NCI-H748 (cell line): ENCODE measurements around the gene CAMTA1.

Source experiments
- DNase-seq: peaks from one replicate; lab custom pipeline; 2025; ENCODE audit not compliant: unreplicated experiment; lab: John Stamatoyannopoulos, UW

The CAMTA1 gene

DNA sequence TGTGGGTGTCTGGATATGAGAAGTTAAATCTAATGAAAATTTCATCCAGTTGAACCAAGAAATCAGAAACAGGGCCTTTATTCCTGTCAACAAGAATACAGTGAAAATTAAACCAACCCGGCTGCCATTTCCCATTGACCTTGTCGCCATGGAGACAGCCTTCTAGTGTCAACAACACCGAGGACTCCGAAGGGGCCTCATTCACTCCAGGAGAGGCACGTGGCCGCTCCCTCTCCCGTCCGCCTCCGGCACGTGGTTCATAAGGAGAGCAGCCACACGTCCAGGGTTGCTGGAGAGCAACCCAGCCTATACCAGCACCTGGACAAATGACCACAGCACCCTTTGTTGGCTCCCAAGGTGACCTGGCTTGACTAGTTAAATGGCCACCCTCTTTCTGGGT lies 865.5 kb downstream of the CAMTA1 start:
- peak; percentile 85 for DNase-seq

GRCh38 chr1:7651203-7651602 lies 865.9 kb downstream of the CAMTA1 start:
- DNase-seq: peak; percentile 56

- DNase-seq: no peak
Observed at GRCh38 chr1:7652061-7652460, 866.8 kb downstream of the CAMTA1 start.

GRCh38 chr1:7652515-7653098 lies 867.4 kb downstream of the CAMTA1 start:
- DNase-seq: no peak

GRCh38 chr1:7654725-7655124 lies 869.5 kb downstream of the CAMTA1 start:
- no peak for DNase-seq

DNA sequence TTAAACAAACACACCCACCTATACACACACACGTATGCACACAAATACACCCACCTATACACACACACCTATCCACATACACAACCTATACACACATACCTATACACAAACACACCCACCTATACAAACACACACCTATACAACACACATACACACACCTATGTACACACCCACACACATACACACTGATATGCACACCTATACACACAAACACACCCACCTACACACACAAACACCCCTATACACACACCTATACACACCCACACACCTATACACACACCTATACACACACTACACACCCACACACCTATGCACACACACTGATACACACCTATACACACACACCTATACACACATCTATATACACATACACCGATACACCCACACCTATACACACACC lies 870.1 kb downstream of the CAMTA1 start:
- no peak for DNase-seq

DNA sequence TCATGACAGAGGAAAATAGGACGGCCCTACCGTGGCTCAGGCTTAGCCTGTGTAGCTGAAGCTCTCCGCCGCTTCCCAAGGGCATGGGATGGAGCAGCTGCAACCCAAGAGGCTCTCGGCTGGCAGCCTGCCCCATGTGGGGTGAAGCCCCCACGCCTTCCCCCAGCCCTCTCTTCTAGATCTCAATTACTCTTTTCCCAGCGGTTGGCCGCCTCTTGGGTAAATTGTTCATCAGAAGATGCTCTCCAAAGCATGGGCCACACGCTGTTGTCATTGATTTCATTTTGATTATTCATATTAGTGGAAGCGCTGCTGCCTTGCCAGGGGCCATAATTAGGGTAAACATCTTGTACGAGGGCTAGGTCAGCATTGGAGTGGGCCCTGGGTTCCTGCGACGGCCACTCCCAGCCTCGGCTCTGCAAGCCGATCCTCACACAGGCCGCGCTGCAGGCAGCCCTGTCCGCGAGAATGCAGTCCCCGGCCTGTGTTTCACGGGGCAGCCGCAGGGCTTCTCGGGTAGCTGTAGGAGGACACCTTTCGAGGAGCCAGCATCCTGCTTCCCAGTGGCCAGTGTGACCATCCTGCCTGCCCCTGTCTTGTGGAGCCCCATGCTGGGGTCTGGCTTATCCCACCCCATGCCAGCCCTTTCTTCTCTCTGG lies 871.4 kb downstream of the CAMTA1 start:
- DNase-seq: peak; percentile 61

GRCh38 chr1:7657287-7658016 lies 872.2 kb downstream of the CAMTA1 start:
- DNase-seq: no peak

DNA sequence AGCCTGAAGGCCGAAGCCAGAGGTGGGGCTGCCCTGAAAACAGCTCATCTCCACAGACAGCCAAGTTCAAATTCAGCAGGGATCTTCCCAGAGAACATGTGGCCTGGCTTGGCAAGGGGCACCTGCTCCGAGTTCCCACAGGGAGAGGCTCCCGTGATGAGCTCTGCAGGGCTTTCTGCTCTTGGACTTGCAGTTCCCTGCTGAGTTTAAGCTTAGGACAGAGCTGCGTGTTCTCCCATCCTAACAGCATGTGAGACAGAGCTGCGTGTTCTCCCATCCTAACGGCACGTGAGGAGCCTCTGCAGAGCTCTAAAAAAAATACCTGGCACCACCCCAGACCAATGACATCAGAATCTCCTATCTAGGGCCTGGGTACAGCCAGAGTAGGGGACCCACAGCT lies 872.8 kb downstream of the CAMTA1 start:
- DNase-seq: no peak

DNA sequence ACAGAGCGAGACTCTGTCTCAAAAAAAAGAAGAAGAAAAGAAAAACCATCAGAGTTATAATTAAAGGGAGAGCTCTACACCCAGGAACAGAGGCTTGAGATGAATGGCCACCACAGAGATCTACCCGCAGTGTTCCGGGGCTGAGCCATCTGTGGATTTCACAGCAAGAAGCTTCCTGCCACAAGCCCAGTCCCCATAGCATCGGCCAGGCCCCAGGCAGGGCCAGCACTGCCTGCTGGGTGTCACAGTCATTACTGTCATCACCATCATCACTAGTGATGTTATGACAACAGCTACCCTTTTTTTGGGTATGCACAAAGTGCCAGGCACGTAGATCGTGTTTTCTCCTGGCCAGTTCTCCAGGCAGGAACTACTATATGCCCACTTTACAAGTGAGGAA lies 874.3 kb downstream of the CAMTA1 start:
- DNase-seq: no peak

GRCh38 chr1:7663451-7664146 lies 878.3 kb downstream of the CAMTA1 start:
- DNase-seq: no peak

- no peak for DNase-seq
Observed at GRCh38 chr1:7664147-7664892, 879.1 kb downstream of the CAMTA1 start.

- no peak for DNase-seq
Observed at GRCh38 chr1:7664893-7665250, 879.6 kb downstream of the CAMTA1 start.

- DNase-seq: no peak
Observed at GRCh38 chr1:7666249-7666648, 881.0 kb downstream of the CAMTA1 start.

DNA sequence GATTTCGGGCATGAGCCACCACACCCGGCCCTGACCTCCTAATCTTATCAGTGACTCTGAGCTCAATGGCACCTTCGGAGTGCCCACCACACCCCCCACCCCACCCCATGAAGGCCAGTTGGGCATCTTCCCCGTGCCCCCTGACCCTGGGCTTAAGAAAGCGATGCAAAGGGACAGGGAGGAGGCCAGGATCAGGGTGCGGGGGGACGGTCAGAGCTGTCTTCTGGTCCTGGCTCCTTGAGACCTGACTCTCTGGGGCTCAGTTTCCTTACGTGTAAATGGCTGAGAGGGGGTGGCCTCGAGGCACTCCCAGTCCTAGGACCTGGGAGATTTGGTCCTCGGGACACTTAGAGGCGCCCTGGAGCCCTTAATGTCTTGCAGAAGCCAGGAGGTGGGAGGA lies 881.9 kb downstream of the CAMTA1 start:
- DNase-seq: no peak

DNA sequence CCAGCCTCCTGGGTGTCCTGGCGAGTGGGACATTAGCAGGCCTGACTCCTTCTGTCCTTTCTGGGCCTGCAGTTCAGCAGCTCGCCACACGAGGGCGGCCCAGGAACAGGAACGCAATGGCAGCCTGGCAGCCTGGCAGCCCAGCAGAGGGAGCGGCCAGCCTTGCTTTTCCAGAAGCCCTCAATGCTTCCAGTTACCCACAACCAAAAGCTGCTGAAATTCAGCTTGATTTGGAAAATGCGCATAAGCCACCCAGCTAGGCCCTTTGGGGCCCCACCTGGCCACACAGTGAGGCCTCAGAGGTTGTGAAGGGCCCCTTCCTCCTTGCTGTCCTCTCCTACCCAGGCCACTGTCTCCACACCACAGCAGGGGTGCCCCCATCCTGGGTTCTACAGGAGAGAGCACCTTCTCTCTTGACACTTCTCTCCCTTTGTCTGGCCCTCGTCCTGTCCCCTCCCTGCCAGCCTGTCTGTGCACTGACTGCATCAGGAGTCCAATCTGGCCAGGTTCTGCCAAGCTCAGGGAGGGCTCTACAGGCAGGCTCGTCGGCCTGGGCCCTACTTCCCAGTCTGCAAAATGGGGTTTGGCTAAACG lies 882.5 kb downstream of the CAMTA1 start:
- peak; percentile 85 for DNase-seq

- DNase-seq: peak; percentile 76
Observed at GRCh38 chr1:7669559-7670311, 884.5 kb downstream of the CAMTA1 start.

DNA sequence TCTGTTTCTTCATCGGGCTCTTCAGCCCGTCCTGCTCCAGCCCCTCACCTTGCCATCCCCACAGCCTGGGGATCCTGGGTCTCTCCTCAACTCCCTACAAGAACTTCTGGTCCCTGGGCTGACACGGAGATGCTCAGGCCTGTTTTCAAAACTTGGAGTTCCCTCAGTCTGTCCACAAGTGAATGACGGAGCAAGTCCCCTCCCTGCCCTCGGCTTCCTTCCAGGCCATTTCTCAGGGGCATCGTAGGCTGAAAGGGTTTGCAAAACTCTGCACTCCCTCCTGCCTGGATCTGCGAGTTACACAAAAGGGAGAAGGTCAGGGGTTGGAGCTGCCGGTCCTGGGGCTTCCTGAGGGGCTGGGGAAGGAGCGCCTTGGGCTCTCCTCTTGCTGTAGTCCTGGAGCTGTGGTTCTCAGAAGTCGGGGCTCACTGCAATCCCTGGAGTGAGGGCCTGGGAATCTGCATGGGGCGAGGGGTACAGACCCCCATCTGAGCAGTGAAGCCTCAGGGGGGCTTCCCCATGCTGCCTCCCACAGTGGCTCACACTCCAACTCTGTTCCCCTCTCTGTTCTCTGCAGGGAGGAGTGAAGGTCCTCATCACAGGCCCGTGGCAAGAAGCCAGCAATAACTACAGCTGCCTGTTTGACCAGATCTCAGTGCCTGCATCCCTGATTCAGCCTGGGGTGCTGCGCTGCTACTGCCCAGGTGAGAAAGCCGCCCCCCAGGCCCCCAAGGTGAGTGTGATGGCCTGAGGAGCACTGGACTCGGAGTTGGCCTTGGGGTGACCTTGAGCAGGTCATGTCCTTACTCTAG lies 885.3 kb downstream of the CAMTA1 start:
- DNase-seq: no peak

GRCh38 chr1:7671146-7671465 lies 885.9 kb downstream of the CAMTA1 start:
- no peak for DNase-seq
